Osteocyte (in vitro differentiated cells): ENCODE measurements around the gene INHBA. TPM values are rescaled to one million over a fixed set of nuclear protein-coding genes. Genes with fewer than 3 reads are reported as not detected.
A peak's percentile ranks its signal among the peaks of the same experiment; 100 is the strongest.

Experiments
- DNase-seq: peaks from one replicate; pipeline ENCODE4 v3.0.0; 2021; ENCODE audit warnings: mixed read lengths; ENCODE audit not compliant: unreplicated experiment; ENCODE audit errors: extremely low spot score
- H3K27ac Mint-ChIP-seq: one replicate; pipeline ENCODE4 v1.8.0; 2021; ENCODE audit warnings: mild to moderate bottlenecking, mixed read lengths; ENCODE audit not compliant: unreplicated experiment
- H3K27me3 Mint-ChIP-seq: one replicate; pipeline ENCODE4 v1.8.0; 2021; ENCODE audit warnings: mixed read lengths; ENCODE audit not compliant: unreplicated experiment
- H3K36me3 Mint-ChIP-seq: one replicate; pipeline ENCODE4 v1.8.0; 2021; ENCODE audit warnings: mixed read lengths; ENCODE audit not compliant: unreplicated experiment
- H3K4me1 Mint-ChIP-seq: one replicate; pipeline ENCODE4 v1.8.0; 2021; ENCODE audit warnings: mixed read lengths; ENCODE audit not compliant: unreplicated experiment
- H3K4me3 Mint-ChIP-seq: one replicate; pipeline ENCODE4 v1.8.0; 2021; ENCODE audit warnings: mild to moderate bottlenecking, moderate library complexity, mixed read lengths; ENCODE audit not compliant: unreplicated experiment
- H3K9me3 Mint-ChIP-seq: one replicate; pipeline ENCODE4 v1.8.0; 2021; ENCODE audit warnings: mixed read lengths; ENCODE audit not compliant: unreplicated experiment
- CTCF ChIP-seq: fragments of 200-600 bp; sonication (generic); IDR thresholded peaks from 2 replicates; pipeline ENCODE4 v1.5.0; 2021; ENCODE audit warnings: antibody characterized with exemption, mild to moderate bottlenecking, moderate library complexity
- total RNA-seq: library from RNA; stranded (reverse); gene quantifications from 2 replicates; pipeline ENCODE4 v1.2.1, GENCODE V29; 2021

The INHBA gene
- total RNA-seq, 1 donor from 2014 or later, result 198 TPM

DNA sequence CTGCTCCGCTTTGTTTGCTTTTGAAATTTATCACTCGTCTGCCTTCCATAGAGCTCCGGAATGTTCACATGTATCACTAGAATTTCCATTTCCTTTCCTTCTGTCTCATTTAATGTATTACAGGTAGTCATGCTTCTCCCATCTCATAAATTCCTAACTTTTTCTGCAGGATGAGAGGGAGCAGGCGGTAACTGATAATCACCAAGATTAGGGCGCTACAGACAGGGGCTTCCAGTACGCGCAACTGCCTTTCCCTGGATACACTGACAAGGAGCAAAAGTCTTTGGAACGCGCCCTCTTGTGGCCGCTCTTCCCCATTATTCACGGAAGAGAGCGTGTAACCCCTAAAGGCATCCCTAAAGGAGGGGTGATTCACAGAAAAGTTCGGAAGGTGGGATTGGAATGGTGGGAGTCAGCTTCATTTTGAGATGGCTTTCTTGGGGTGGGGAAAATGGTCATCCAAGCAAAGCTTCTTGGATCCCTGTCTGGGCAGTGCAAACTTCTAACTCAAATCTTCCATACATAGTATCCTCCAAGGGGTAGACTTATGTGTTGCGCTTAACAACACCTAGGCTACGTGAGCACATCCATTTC lies 6.5 kb downstream of the INHBA start:
- peaks cover 66% of the 10 kb centered on the region for H3K36me3 Mint-ChIP-seq
- no peaks in the 10 kb centered on the region for H3K9me3 Mint-ChIP-seq
- peak; percentile 89 for DNase-seq
- H3K4me3 Mint-ChIP-seq, result peak overlapping the region; percentile 99
- no peaks in the 10 kb centered on the region for H3K27me3 Mint-ChIP-seq
- H3K27ac Mint-ChIP-seq, result peak overlapping the region; percentile 99
- peaks cover 68% of the 10 kb centered on the region for H3K4me1 Mint-ChIP-seq
- peak; percentile 89 for TF ChIP-seq CTCF

DNA sequence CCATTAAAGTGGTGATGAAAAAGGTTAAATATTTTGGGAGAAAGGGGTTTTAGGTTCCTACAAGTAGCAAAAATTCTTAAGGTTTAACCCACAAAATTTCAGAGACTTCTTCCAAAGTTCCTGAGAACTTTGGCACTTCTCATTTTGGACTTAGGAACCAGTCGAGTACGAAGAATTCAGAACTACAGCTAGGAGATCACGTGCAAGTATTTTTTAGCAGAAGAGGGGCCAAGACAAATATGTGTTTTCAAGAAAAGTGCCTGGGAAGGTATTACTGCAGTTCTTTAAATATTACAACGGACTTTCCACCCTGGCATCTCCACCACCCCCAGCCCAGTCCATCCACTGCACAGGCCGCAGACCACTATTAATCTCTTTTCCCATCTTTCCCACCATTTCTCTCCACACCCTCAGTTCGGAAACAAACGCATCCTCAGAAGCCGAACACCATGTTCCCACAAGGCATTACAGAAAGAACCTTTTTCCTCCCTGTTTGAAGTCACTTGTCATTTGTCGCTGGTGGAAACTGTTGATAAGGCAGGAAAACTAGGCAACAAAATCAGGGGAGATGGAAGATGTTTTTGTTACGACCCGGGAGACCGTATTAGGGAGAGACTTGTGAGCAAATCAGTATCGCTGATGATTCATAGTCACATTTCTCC lies 7.1 kb downstream of the INHBA start:
- peaks cover 67% of the 10 kb centered on the region for H3K4me1 Mint-ChIP-seq
- H3K27me3 Mint-ChIP-seq, result no peaks in the 10 kb centered on the region
- H3K9me3 Mint-ChIP-seq, result no peaks in the 10 kb centered on the region
- DNase-seq, result no peak
- peak overlapping the region; percentile 99 for H3K27ac Mint-ChIP-seq
- no peak for TF ChIP-seq CTCF
- H3K36me3 Mint-ChIP-seq, result peaks cover 72% of the 10 kb centered on the region
- H3K4me3 Mint-ChIP-seq, result peak overlapping the region; percentile 99

DNA sequence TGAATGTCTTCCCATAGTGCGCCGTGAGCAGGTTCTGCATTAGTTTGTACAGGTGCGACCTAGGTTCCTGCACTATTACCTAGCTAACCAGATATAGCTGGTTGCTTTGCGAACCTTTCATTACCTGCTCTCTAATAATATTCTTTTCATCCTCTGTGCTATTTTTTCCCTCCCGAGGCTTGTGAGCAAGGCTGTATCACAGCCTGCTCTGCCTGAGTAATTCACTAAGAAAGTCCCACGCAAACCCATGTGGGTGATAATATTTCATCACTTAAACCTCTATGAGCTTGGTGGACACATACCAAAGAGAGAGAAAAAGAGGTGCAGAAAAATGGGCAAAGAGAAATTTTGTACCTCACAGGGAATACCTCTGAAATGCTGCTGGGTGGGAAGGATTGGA lies 8.4 kb downstream of the INHBA start:
- Mint-ChIP-seq H3K27ac (peak overlapping the region; percentile 17), H3K27me3 (no peaks in the 10 kb centered on the region), H3K9me3 (no peaks in the 10 kb centered on the region), H3K36me3 (peaks cover 77% of the 10 kb centered on the region), H3K4me3 (peak overlapping the region; percentile 99), H3K4me1 (peaks cover 74% of the 10 kb centered on the region)
- TF ChIP-seq CTCF, result no peak
- no peak for DNase-seq

GRCh38 chr7:41693150-41693997 lies 9.5 kb downstream of the INHBA start:
- Mint-ChIP-seq H3K4me3 (peak overlapping the region; percentile 99), H3K4me1 (peaks cover 82% of the 10 kb centered on the region), H3K9me3 (no peaks in the 10 kb centered on the region), H3K27ac (peak overlapping the region; percentile 67), H3K27me3 (no peaks in the 10 kb centered on the region), H3K36me3 (peaks cover 78% of the 10 kb centered on the region)
- TF ChIP-seq CTCF, result peak; percentile 54
- DNase-seq, result no peak

DNA sequence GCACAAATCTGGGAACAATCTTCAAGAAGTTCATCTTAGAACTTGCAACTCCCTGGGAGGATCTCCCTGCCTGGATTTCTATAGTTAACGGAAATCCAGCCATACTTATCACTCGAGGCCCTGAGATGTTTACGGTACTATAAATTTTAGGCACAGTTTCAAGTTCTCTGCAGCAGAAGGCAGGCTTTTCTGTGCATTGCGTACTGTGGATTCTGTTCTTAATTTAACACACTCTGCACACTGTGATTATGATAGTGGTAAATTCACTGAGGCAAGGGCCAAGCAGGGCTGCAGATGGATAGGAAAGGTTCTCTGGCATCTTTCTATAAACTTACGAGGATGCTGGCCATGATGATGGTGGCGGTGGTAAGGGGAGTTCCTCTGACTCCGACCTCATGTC lies 10.6 kb downstream of the INHBA start:
- H3K4me3 Mint-ChIP-seq, result peak overlapping the region; percentile 2
- no peaks in the 10 kb centered on the region for H3K27me3 Mint-ChIP-seq
- no peak for TF ChIP-seq CTCF
- no peak for DNase-seq
- peaks cover 78% of the 10 kb centered on the region for H3K36me3 Mint-ChIP-seq
- peak overlapping the region; percentile 68 for H3K27ac Mint-ChIP-seq
- peaks cover 86% of the 10 kb centered on the region for H3K4me1 Mint-ChIP-seq
- H3K9me3 Mint-ChIP-seq, result no peaks in the 10 kb centered on the region
